SK-N-SH (cell line): ENCODE results near the gene DXO. TPM values are rescaled to one million over a fixed set of nuclear protein-coding genes. Genes with fewer than 3 reads are reported as not detected.

Experiments
- CTCF ChIA-PET: fragments of 300-600, 350-600 bp; formaldehyde crosslinking; extraction: SDS; loops from one replicate; lab custom pipeline; 2021; lab: Yijun Ruan, JAX
- POLR2A ChIA-PET: fragments of 350-600 bp; sonication (Branson Sonifier 250); formaldehyde crosslinking; extraction: SDS; loops from one replicate; lab custom pipeline; 2020; ENCODE audit warnings: antibody characterized with exemption, inconsistent platforms; lab: Yijun Ruan, JAX
- DNase-seq: peaks from one replicate; pipeline ENCODE4 v3.0.0; 2012
- H2AFZ ChIP-seq: fragments of 200-600 bp; sonication (generic); 2 replicates; pipeline ENCODE4 v1.8.1; 2016; ENCODE audit warnings: antibody characterized with exemption, mild to moderate bottlenecking, low read depth
- H3F3A ChIP-seq: fragments of 200-600 bp; sonication (generic); replicated peaks from 2 replicates; pipeline ENCODE3; 2016; ENCODE audit warnings: antibody characterized with exemption, mild to moderate bottlenecking; ENCODE audit not compliant: insufficient read depth
- H3K27ac ChIP-seq, 2 experiments: fragments of 200-500 bp in 1 of 2; fragments of 200-600 bp in 1 of 2; sonication (Bioruptor generic) in 1 of 2; sonication (generic), shearing (Covaris generic) in 1 of 2; 2 replicates each; pipeline versions ENCODE4 v1.5.1 to v1.6.1; 2014 to 2016; ENCODE audit warnings: low read depth in 2 of 2, inconsistent platforms in 1 of 2, low read length in 1 of 2, mild to moderate bottlenecking in 1 of 2, mixed read lengths in 1 of 2
- H3K27me3 ChIP-seq: fragments of 200-600 bp; sonication (generic), shearing (Covaris generic); 2 replicates; pipeline ENCODE4 v1.6.1; 2016; ENCODE audit warnings: mixed run types; ENCODE audit not compliant: insufficient read depth
- H3K36me3 ChIP-seq, 2 experiments: fragments of 200-500 bp in 1 of 2; fragments of 200-600 bp in 1 of 2; sonication (Bioruptor generic) in 1 of 2; sonication (generic) in 1 of 2; replicated peaks in 1 of 2; 2 replicates each; pipeline versions ENCODE3 to v1.5.1; 2014 to 2016; ENCODE audit warnings: low read length in 1 of 2, mild to moderate bottlenecking in 1 of 2; ENCODE audit not compliant: insufficient read depth in 2 of 2, control insufficient read depth in 1 of 2
- H3K4me1 ChIP-seq, 2 experiments: fragments of 200-500 bp in 1 of 2; fragments of 200-600 bp in 1 of 2; sonication (Bioruptor generic) in 1 of 2; sonication (generic), shearing (Covaris generic) in 1 of 2; 2 replicates each; pipeline versions ENCODE4 v1.5.1 to v1.6.1; 2014 to 2016; ENCODE audit warnings: low read depth in 1 of 2, low read length in 1 of 2, mixed run types in 1 of 2; ENCODE audit not compliant: insufficient read depth in 2 of 2, control insufficient read depth in 1 of 2
- H3K4me2 ChIP-seq: fragments of 200-600 bp; sonication (generic), shearing (Covaris generic); 2 replicates; pipeline ENCODE4 v1.6.1; 2017; ENCODE audit warnings: mixed run types
- H3K4me3 ChIP-seq, 2 experiments: fragments of 200-500 bp in 1 of 2; fragments of 200-600 bp in 1 of 2; sonication (Bioruptor generic) in 1 of 2; sonication (generic), shearing (Covaris generic) in 1 of 2; 2 replicates each; pipeline versions ENCODE4 v1.5.1 to v1.8.1; 2014 to 2016; ENCODE audit warnings: low read depth in 2 of 2, inconsistent platforms in 1 of 2, low read length in 1 of 2, mild to moderate bottlenecking in 1 of 2, mixed read lengths in 1 of 2, moderate library complexity in 1 of 2
- H3K79me2 ChIP-seq: fragments of 200-600 bp; sonication (generic); 2 replicates; pipeline ENCODE4 v1.8.1; 2017; ENCODE audit warnings: mild to moderate bottlenecking; ENCODE audit not compliant: insufficient read depth
- H3K9ac ChIP-seq: fragments of 200-600 bp; sonication (generic); 2 replicates; pipeline ENCODE4 v1.6.1; 2017; ENCODE audit warnings: mixed run types
- H3K9me2 ChIP-seq: fragments of 200-600 bp; sonication (generic); 2 replicates; pipeline ENCODE4 v1.6.1; 2017; ENCODE audit warnings: mixed run types
- H3K9me3 ChIP-seq: fragments of 200-600 bp; sonication (generic); 2 replicates; pipeline ENCODE4 v1.6.1; 2017; ENCODE audit warnings: mixed run types, mild to moderate bottlenecking, moderate library complexity
- H4K20me1 ChIP-seq: fragments of 200-600 bp; sonication (generic); 2 replicates; pipeline ENCODE4 v1.6.1; 2017; ENCODE audit warnings: mild to moderate bottlenecking, mixed run types; ENCODE audit not compliant: insufficient read depth
- CHD2 ChIP-seq: fragments of 150-350 bp; IDR thresholded peaks from 2 replicates; pipeline ENCODE4 v1.6.1; 2018; ENCODE audit warnings: low read length; ENCODE audit not compliant: partially characterized antibody
- FOSL2 ChIP-seq: IDR thresholded peaks from 2 replicates; pipeline ENCODE4 v1.4.0; 2012; ENCODE audit warnings: low read depth, mild to moderate bottlenecking, moderate library complexity, borderline replicate concordance
- GABPA ChIP-seq: IDR thresholded peaks from 2 replicates; pipeline ENCODE4 v1.4.0; 2012; ENCODE audit warnings: low read depth, mild to moderate bottlenecking
- JUND ChIP-seq: IDR thresholded peaks from 2 replicates; pipeline ENCODE4 v1.4.0; 2012
- MEF2A ChIP-seq: IDR thresholded peaks from 2 replicates; pipeline ENCODE4 v1.4.0; 2012; ENCODE audit warnings: low read depth, borderline replicate concordance
- RAD21 ChIP-seq: IDR thresholded peaks from 2 replicates; pipeline ENCODE4 v1.6.1; 2012; ENCODE audit warnings: mild to moderate bottlenecking, low read length
- RCOR1 ChIP-seq: fragments of 150-350 bp; IDR thresholded peaks from 2 replicates; pipeline ENCODE4 v1.6.1; 2017; ENCODE audit warnings: antibody characterized with exemption, low read length
- RFX5 ChIP-seq: IDR thresholded peaks from 2 replicates; pipeline ENCODE4 v1.6.1; 2012; ENCODE audit warnings: mild to moderate bottlenecking, improper control_type of control experiment, low read length
- TEAD4 ChIP-seq: IDR thresholded peaks from 2 replicates; pipeline ENCODE4 v1.4.0; 2012; ENCODE audit warnings: mild to moderate bottlenecking, borderline replicate concordance; ENCODE audit not compliant: insufficient read depth
- WGBS: methylation state at CpG from one replicate; pipeline ENCODE4 v1.1.6; 2017; ENCODE audit warnings: low lambda C conversion rate; 5-methylcytosine and 5-hydroxymethylcytosine counted together
- polyA plus RNA-seq, 3 experiments: library from polyadenylated mRNA; depleted of rRNA; stranded (reverse); fragments of >200 nt; gene quantifications; 2 replicates each; pipeline ENCODE4 v1.2.3, GENCODE V29; 2012
- TF ChIP-seq, protein P1 (sequence below): IDR thresholded peaks from 2 replicates; pipeline ENCODE4 v1.4.0; 2012; ENCODE audit warnings: low read depth
- TF ChIP-seq, protein P2 (sequence below): IDR thresholded peaks from 2 replicates; pipeline ENCODE4 v1.4.0; 2012; ENCODE audit warnings: low read depth, borderline replicate concordance
- TF ChIP-seq, protein P3 (sequence below): fragments of 200-600 bp; sonication (generic); IDR thresholded peaks from 2 replicates; pipeline ENCODE4 v1.6.1; 2017; ENCODE audit warnings: antibody characterized with exemption, mild to moderate bottlenecking, moderate library complexity

The DXO gene
- polyA plus RNA-seq, 1 of the 3 experiments (the other 2 are of a cell fraction), result 25.3 TPM

- no peak overlapping the region for H3K9ac ChIP-seq
- TF ChIP-seq FOSL2, result no peak
- TF ChIP-seq, protein P1, sequence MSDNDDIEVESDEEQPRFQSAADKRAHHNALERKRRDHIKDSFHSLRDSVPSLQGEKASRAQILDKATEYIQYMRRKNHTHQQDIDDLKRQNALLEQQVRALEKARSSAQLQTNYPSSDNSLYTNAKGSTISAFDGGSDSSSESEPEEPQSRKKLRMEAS, result no peak
- TF ChIP-seq, protein P2, sequence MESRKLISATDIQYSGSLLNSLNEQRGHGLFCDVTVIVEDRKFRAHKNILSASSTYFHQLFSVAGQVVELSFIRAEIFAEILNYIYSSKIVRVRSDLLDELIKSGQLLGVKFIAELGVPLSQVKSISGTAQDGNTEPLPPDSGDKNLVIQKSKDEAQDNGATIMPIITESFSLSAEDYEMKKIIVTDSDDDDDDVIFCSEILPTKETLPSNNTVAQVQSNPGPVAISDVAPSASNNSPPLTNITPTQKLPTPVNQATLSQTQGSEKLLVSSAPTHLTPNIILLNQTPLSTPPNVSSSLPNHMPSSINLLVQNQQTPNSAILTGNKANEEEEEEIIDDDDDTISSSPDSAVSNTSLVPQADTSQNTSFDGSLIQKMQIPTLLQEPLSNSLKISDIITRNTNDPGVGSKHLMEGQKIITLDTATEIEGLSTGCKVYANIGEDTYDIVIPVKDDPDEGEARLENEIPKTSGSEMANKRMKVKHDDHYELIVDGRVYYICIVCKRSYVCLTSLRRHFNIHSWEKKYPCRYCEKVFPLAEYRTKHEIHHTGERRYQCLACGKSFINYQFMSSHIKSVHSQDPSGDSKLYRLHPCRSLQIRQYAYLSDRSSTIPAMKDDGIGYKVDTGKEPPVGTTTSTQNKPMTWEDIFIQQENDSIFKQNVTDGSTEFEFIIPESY, result no peak
- TF ChIP-seq RFX5, result no peak
- TF ChIP-seq, protein P3, sequence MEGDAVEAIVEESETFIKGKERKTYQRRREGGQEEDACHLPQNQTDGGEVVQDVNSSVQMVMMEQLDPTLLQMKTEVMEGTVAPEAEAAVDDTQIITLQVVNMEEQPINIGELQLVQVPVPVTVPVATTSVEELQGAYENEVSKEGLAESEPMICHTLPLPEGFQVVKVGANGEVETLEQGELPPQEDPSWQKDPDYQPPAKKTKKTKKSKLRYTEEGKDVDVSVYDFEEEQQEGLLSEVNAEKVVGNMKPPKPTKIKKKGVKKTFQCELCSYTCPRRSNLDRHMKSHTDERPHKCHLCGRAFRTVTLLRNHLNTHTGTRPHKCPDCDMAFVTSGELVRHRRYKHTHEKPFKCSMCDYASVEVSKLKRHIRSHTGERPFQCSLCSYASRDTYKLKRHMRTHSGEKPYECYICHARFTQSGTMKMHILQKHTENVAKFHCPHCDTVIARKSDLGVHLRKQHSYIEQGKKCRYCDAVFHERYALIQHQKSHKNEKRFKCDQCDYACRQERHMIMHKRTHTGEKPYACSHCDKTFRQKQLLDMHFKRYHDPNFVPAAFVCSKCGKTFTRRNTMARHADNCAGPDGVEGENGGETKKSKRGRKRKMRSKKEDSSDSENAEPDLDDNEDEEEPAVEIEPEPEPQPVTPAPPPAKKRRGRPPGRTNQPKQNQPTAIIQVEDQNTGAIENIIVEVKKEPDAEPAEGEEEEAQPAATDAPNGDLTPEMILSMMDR, result no peak
- TF ChIP-seq RAD21, result no peak
- no peak for TF ChIP-seq GABPA
- TF ChIP-seq TEAD4, result no peak
- no peak for TF ChIP-seq JUND
- TF ChIP-seq CHD2, result no peak
- TF ChIP-seq RCOR1, result no peak
- no peak for TF ChIP-seq MEF2A
- TF ChIP-seq, all 33 proteins: peak for 0
- H3K27me3 ChIP-seq, result no peaks in the 10 kb centered on the region
- peaks cover 21 to 58% of the 10 kb centered on the region in 2 experiments for H3K36me3 ChIP-seq
- no peak overlapping the region for H2AFZ ChIP-seq
- peaks cover 5 to 26% of the 10 kb centered on the region in 2 experiments; a peak in 3 of 4 replicates for H3K4me1 ChIP-seq
- WGBS, result 94% methylated on average over 15 of the region's 23 CpGs
- peaks cover 10% of the 10 kb centered on the region for H3F3A ChIP-seq
- ChIA-PET POLR2A (interaction anchor here (3.8 kb wide), 1 partner anchor 10 kb away, joined by 20 read pairs; the partner anchor contains the start of genes NELFE and SKIC2), CTCF (interaction anchor here (5.1 to 5.2 kb wide), 2 partner anchors 10 to 17 kb away, joined by 19 to 29 read pairs; partner anchors contain the start of genes NELFE and SKIC2)
- peak overlapping the region in 1 of 2 experiments; percentile 15; a peak in 2 of 4 replicates for H3K27ac ChIP-seq
- no peaks in the 10 kb centered on the region for H3K9me3 ChIP-seq
- no peak overlapping the region for H3K4me3 ChIP-seq
- no peaks in the 10 kb centered on the region for H3K9me2 ChIP-seq
- DNase-seq, result no peak
- no peaks in the 10 kb centered on the region for H4K20me1 ChIP-seq
- no peak overlapping the region for H3K4me2 ChIP-seq
- peaks cover 33% of the 10 kb centered on the region for H3K79me2 ChIP-seq
Measured at GRCh38 chr6:31968791-31969711, 2.9 kb downstream of the DXO start.
